ENCODE results near the gene ATP2B2.

Gene ATP2B2

DNA sequence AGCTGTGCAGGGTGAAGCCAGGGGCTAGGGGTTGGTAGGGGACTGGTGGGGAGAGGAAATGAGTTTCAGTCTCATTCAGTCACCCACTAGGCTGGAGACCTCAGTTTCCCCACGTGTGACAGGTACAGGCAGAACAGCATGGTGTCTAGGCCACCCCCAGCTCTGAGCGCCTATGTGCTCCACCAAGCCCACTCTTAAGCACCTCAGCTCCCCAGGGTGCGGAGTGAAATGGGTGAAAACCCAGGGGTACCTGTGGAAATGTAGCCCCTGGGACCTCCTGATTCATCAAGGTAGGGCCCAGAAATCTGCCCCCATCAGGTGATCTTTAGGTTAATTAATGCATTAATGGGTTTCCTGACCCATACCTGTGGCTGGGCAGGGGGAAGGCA, 3.7 kb downstream of the ATP2B2 start:
- Histone ChIP-seq H3K9me3 (ENCODE audit: low read length) (no peaks in the 10 kb centered on the region), H3K27ac (ENCODE audit: low read depth, low read length) (no peak overlapping the region), H3K9ac (ENCODE audit: low read length) (no peak overlapping the region), H3K27me3 (ENCODE audit: control insufficient read depth in 1 of 2, insufficient read depth in 2 of 2, low read length in 2 of 2) (peaks cover 19 to 23% of the 10 kb centered on the region in 2 donors), H3K36me3 (ENCODE audit: insufficient read depth, low read length) (no peaks in the 10 kb centered on the region), H3K4me1 (ENCODE audit: insufficient read depth, low read length) (no peaks in the 10 kb centered on the region), H3K4me3 (ENCODE audit: low read depth in 1 of 2, low read length in 2 of 2) (no peak overlapping the region)

DNA sequence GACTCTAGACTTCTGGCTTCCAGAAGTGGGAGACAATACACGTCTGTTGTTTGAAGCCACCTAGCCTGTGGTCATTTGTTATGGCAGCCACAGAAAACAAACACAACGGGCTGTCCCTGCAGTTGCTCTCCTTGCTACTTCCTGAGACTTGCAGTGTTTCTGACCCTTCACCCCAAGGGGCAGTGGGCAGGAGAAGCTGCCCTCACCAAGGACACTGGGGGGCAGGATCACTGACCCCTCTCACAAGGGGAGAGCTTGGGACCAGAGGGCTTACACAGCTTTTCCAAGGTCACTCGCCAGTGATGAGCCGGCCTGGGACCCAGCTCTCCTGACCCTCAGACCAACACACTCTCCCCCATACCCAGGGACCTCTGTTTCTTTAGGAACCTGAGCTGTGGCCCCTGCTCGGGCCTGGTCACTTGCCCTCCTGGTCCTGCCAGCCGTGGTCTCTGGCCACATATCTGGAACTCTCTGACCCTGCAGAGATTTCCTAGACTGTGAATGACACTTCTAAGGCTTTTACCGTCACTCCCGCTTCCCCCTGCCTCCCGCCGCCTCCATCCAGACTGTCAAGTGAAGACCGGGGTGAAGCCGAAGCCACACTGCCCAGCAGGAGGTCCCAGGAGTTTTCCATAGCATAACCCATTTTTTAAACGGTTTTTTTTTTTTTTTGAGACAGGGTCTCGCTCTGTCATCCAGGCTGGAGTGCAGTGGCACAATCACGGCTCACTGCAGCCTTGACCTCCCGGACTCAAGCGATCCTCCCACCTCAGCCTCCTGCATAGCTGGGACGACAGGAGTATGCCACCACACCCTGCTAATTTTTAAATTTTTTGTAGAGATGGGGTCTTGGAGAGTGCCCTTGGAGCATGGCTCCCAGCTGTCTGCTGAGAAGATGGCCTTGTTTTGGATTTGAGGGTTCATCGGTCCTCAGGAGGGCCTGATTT, 4.4 kb downstream of the ATP2B2 start:
- Histone ChIP-seq H3K36me3 (ENCODE audit: insufficient read depth, low read length) (no peaks in the 10 kb centered on the region), H3K4me1 (ENCODE audit: insufficient read depth, low read length) (no peaks in the 10 kb centered on the region), H3K9ac (ENCODE audit: low read length) (no peak overlapping the region), H3K27me3 (ENCODE audit: control insufficient read depth in 1 of 2, insufficient read depth in 2 of 2, low read length in 2 of 2) (peaks cover 15 to 17% of the 10 kb centered on the region in 2 donors), H3K4me3 (ENCODE audit: low read depth in 1 of 2, low read length in 2 of 2) (no peak overlapping the region), H3K27ac (ENCODE audit: low read depth, low read length) (no peak overlapping the region), H3K9me3 (ENCODE audit: low read length) (no peaks in the 10 kb centered on the region)

DNA sequence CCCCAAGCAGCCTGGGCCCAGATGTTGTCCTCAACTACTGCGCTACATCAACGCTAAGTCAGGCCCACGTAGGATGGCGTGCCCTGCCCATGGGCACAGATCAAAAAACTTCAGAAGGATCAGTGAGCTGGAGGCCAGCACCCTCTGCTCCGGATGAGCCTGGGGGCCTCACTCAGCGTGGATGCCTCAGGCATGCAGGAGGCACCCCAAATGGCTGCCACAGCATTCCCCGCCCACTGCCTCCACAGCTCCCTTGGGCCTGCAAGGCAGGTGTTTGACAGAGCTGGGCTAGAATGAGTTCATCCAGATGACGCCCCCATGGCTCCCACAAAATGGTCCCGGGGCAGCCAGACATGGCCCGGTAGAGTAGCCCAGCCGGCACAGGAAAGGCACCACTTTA, 7.1 kb downstream of the ATP2B2 start:
- Histone ChIP-seq H3K27ac (ENCODE audit: low read depth, low read length) (no peak overlapping the region), H3K9me3 (ENCODE audit: low read length) (no peaks in the 10 kb centered on the region), H3K9ac (ENCODE audit: low read length) (no peak overlapping the region), H3K36me3 (ENCODE audit: insufficient read depth, low read length) (no peaks in the 10 kb centered on the region), H3K27me3 (ENCODE audit: control insufficient read depth in 1 of 2, insufficient read depth in 2 of 2, low read length in 2 of 2) (no peaks in the 10 kb centered on the region), H3K4me3 (ENCODE audit: low read depth in 1 of 2, low read length in 2 of 2) (no peak overlapping the region), H3K4me1 (ENCODE audit: insufficient read depth, low read length) (no peaks in the 10 kb centered on the region)

DNA sequence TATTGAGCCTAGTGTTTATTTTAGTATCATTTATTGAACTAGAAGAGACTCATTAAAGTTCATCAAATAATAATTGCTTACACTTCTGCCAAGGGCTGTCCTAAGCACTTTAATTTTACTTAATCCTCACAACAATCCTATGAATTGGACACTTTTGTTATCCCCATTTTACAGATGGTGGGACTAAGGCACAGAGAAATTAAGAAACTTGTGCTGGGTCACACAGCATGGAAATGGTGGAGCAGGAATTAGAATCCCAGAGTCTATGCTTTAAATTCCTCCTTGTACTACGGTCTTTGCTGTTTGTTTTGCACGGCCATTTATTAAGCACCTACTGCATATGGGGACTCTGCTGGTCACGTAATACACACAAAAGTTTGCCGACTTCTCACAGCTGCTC, 7.9 kb downstream of the ATP2B2 start:
- no peaks in the 10 kb centered on the region for H3K4me1 ChIP-seq (ENCODE audit: insufficient read depth, low read length)
- H3K27me3 ChIP-seq (ENCODE audit: control insufficient read depth in 1 of 2, insufficient read depth in 2 of 2, low read length in 2 of 2) = no peaks in the 10 kb centered on the region
- H3K36me3 ChIP-seq (ENCODE audit: insufficient read depth, low read length) = no peaks in the 10 kb centered on the region
- H3K4me3 ChIP-seq (ENCODE audit: low read depth in 1 of 2, low read length in 2 of 2) = no peak overlapping the region
- no peak overlapping the region for H3K9ac ChIP-seq (ENCODE audit: low read length)
- no peak overlapping the region for H3K27ac ChIP-seq (ENCODE audit: low read depth, low read length)
- no peaks in the 10 kb centered on the region for H3K9me3 ChIP-seq (ENCODE audit: low read length)

DNA sequence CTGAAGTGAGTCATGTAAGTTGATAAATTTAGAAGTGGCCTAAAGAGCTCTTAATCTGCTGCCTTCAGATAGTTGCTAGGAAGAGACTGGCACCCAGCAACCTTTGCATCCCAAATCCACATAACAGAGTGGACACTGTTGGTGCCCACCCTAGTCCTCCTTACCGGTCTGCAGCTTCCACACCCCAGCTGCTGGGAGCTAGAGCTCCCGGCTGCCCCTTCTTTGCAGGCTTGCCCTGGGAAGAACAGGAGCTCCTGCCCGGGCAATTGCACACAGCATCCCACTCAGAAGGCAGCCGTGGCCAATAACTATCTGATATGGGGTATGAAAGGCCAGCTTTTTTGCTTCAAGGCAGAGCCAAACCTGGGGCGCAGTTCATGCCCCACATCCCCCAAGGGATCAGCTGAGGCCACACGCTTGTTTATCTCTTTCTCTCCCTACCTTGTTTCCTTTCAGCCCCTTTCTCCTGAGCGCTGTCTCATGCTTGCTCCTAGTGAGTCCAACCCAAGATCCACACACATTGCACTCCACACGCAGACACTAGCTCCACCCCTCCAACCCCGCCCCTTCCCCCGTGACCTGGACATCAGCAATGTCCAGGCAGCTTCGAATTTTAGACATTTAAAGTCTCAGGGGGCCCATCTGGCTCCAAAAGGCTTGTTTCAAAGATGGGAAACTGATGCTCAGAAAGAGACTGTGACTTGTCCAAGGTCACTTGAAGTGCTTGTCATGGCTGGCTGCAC, 9.1 kb downstream of the ATP2B2 start:
- Histone ChIP-seq H3K4me1 (ENCODE audit: insufficient read depth, low read length) (no peaks in the 10 kb centered on the region), H3K9ac (ENCODE audit: low read length) (no peak overlapping the region), H3K27me3 (ENCODE audit: control insufficient read depth in 1 of 2, insufficient read depth in 2 of 2, low read length in 2 of 2) (no peaks in the 10 kb centered on the region), H3K36me3 (ENCODE audit: insufficient read depth, low read length) (no peaks in the 10 kb centered on the region), H3K4me3 (ENCODE audit: low read depth in 1 of 2, low read length in 2 of 2) (no peak overlapping the region), H3K9me3 (ENCODE audit: low read length) (no peaks in the 10 kb centered on the region), H3K27ac (ENCODE audit: low read depth, low read length) (no peak overlapping the region)

DNA sequence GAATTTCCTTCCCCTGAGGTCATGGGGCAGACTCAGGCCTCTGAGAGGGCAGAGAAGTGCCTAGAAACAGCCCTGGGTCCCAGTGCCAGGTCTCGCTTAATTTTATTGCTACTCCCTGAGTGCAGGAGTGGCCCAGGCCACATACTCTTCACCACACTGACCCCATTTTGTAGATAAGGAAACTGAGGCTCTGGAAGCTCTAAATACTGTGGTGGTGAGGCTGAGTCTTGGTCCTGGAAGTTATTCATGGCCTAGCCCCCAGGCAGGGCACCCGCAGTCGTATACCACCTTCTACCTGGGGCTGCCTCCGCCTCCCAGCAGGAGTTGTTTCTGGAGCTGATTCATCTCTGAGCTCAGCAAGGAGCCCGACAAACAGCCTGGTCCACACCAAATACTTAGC, 9.8 kb downstream of the ATP2B2 start:
- Histone ChIP-seq H3K27ac (ENCODE audit: low read depth, low read length) (no peak overlapping the region), H3K9me3 (ENCODE audit: low read length) (no peaks in the 10 kb centered on the region), H3K4me1 (ENCODE audit: insufficient read depth, low read length) (no peaks in the 10 kb centered on the region), H3K4me3 (ENCODE audit: low read depth in 1 of 2, low read length in 2 of 2) (no peak overlapping the region), H3K27me3 (ENCODE audit: control insufficient read depth in 1 of 2, insufficient read depth in 2 of 2, low read length in 2 of 2) (no peaks in the 10 kb centered on the region), H3K9ac (ENCODE audit: low read length) (no peak overlapping the region), H3K36me3 (ENCODE audit: insufficient read depth, low read length) (no peaks in the 10 kb centered on the region)

DNA sequence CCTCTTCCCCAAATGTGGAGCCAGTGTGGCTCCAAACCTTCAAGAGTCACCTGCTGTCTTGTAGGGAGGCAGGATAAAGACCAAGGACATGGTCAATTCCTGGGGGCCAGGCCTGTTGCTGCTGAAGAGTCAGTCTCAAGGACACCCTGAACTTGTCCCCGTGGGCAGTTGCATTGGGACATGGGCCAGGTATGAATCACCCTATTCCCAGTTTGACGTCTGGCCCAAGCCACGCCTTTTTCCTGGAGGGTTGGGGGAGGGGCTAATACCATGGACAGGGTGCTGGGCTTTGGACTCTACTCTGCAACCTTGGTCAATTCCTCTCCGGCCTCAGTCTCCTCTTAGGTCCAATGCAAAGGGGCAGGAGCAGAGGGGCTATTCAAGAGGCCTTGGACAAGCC, 10.4 kb downstream of the ATP2B2 start:
- Histone ChIP-seq H3K4me3 (ENCODE audit: low read depth in 1 of 2, low read length in 2 of 2) (no peak overlapping the region), H3K27ac (ENCODE audit: low read depth, low read length) (no peak overlapping the region), H3K9ac (ENCODE audit: low read length) (no peak overlapping the region), H3K4me1 (ENCODE audit: insufficient read depth, low read length) (no peaks in the 10 kb centered on the region), H3K9me3 (ENCODE audit: low read length) (no peaks in the 10 kb centered on the region), H3K27me3 (ENCODE audit: control insufficient read depth in 1 of 2, insufficient read depth in 2 of 2, low read length in 2 of 2) (no peaks in the 10 kb centered on the region), H3K36me3 (ENCODE audit: insufficient read depth, low read length) (no peaks in the 10 kb centered on the region)

DNA sequence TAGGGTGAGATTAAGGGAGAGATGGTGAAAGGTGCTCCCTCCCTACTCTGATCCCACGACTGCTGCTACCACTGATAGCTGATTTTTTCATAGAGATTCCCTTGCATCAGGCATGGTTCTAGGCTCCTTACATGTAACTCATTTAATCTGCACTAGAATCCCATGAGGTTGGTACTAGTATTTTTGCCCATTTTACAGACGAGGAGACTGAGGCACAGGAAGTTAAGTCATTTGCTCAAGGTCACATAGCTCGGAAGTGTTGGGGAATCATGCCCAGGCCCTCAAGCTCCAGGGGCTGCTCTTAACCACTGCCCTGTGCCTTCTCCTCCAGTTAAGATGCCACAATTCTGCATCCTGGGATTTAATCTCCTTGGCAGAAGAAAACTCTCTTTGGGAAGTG, 11.2 kb downstream of the ATP2B2 start:
- no peak overlapping the region for H3K4me3 ChIP-seq (ENCODE audit: low read depth in 1 of 2, low read length in 2 of 2)
- no peaks in the 10 kb centered on the region for H3K27me3 ChIP-seq (ENCODE audit: control insufficient read depth in 1 of 2, insufficient read depth in 2 of 2, low read length in 2 of 2)
- H3K27ac ChIP-seq (ENCODE audit: low read depth, low read length) = no peak overlapping the region
- H3K4me1 ChIP-seq (ENCODE audit: insufficient read depth, low read length) = no peaks in the 10 kb centered on the region
- H3K9ac ChIP-seq (ENCODE audit: low read length) = no peak overlapping the region
- H3K36me3 ChIP-seq (ENCODE audit: insufficient read depth, low read length) = no peaks in the 10 kb centered on the region
- H3K9me3 ChIP-seq (ENCODE audit: low read length) = no peaks in the 10 kb centered on the region

DNA sequence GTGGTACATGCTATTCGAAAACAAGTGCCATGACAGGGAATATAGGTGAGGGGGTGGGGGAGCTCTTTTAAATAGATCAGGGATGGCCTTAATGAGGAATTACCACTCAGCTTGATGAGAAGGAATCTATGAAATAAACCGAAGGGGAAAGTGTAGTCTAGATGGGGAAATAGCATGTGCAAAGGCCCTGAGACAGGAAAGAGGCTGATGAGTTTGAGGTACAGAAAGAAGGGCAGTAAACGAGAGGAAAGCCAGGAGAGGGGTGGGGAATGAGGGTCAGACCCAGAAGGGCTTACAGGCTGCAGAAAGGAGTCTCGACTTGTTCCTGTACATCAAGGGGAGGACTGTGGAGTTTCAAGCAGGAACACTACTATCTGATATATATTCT, 12.2 kb downstream of the ATP2B2 start:
- Histone ChIP-seq H3K4me3 (ENCODE audit: low read depth in 1 of 2, low read length in 2 of 2) (no peak overlapping the region), H3K36me3 (ENCODE audit: insufficient read depth, low read length) (no peaks in the 10 kb centered on the region), H3K9me3 (ENCODE audit: low read length) (no peaks in the 10 kb centered on the region), H3K9ac (ENCODE audit: low read length) (no peak overlapping the region), H3K27ac (ENCODE audit: low read depth, low read length) (no peak overlapping the region), H3K4me1 (ENCODE audit: insufficient read depth, low read length) (no peaks in the 10 kb centered on the region), H3K27me3 (ENCODE audit: control insufficient read depth in 1 of 2, insufficient read depth in 2 of 2, low read length in 2 of 2) (no peaks in the 10 kb centered on the region)

DNA sequence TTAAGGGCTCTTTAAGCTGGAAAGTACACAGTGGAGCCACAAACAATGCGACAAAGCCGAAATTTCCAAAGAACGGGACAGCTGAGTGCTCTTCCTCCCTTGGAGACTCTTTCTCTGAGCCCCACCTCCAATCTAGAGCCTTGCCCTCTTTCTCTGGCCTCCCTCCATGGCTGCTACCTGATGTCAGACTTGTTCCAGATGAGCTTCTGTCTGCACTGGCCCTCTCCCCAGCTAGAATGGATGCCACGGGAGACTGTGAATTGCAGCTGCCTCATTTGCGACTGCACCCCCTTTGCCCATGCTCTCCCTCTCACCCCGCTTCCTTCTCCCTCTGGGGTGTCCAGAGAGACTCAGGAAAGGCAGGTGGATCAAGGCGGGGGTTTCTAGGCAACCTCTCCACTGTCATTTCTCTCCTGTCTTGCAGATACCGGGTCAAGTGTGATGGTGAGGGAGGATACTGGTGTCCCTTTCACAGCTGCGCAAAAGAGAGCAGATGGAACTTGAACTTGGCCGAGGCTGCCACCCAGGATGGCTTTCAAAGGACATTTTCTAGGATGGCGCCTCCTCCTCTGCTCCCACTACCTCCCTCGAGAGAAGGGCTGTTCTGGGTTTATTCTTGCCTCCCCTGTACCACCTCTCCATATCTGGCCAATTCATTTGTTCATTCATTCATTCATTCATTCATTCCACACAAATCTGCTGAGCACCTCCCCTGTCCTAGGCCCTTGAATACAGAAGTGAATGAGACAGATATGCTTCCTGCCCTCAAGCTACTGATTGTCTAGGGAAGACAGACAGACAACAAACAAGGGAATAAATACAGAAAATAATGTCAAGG, 12.8 kb downstream of the ATP2B2 start:
- Histone ChIP-seq H3K9me3 (ENCODE audit: low read length) (no peaks in the 10 kb centered on the region), H3K27me3 (ENCODE audit: control insufficient read depth in 1 of 2, insufficient read depth in 2 of 2, low read length in 2 of 2) (no peaks in the 10 kb centered on the region), H3K36me3 (ENCODE audit: insufficient read depth, low read length) (no peaks in the 10 kb centered on the region), H3K4me3 (ENCODE audit: low read depth in 1 of 2, low read length in 2 of 2) (no peak overlapping the region), H3K27ac (ENCODE audit: low read depth, low read length) (no peak overlapping the region), H3K4me1 (ENCODE audit: insufficient read depth, low read length) (no peaks in the 10 kb centered on the region), H3K9ac (ENCODE audit: low read length) (no peak overlapping the region)

DNA sequence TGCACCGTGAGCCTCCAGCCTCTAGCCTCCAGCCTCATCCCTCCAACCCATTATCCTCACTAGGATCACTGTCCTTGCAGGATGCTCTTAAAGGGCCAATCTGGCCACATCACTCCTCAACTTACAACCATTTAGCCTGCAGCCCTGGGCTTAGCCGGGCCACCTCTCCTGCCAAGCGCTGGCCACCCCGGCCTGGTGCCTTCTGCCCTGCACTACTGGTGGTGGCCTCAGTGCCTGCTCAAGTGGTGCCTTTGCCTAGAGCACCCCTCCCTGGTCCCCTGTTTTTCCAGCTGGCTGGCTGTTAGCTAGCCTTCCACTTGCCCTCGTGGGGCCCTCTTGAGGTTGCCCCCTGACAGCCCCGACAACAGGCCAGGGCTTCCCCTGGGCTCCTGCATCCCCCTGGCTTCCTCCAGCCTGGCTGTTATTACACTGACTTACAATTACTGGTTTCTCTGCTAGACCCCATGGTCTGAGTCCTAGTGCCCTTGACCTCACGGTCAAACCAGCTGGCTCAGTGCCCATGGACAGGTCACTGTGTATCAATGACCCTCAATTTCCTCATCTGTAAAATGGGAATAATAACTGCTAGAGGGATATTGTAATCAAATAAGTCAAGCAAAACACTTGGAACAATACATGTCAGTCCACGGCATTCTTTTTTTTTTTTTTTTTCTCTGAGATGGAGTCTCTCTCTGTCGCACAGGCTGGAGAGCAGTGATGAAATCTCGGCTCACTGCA, 15.5 kb downstream of the ATP2B2 start:
- Histone ChIP-seq H3K4me1 (ENCODE audit: insufficient read depth, low read length) (no peaks in the 10 kb centered on the region), H3K27me3 (ENCODE audit: control insufficient read depth in 1 of 2, insufficient read depth in 2 of 2, low read length in 2 of 2) (no peaks in the 10 kb centered on the region), H3K4me3 (ENCODE audit: low read depth in 1 of 2, low read length in 2 of 2) (no peak overlapping the region), H3K9ac (ENCODE audit: low read length) (no peak overlapping the region), H3K27ac (ENCODE audit: low read depth, low read length) (no peak overlapping the region), H3K9me3 (ENCODE audit: low read length) (no peaks in the 10 kb centered on the region), H3K36me3 (ENCODE audit: insufficient read depth, low read length) (no peaks in the 10 kb centered on the region)
